ENCODE data around the gene RYR2.

- TF ChIP-seq CTCF (IDR thresholded peaks at IDR 0.05): no peak
- no peak for TF ChIP-seq POLR2A (IDR thresholded peaks at IDR 0.05)
Measured at GRCh38 chr1:237152506-237153335, 110.7 kb downstream of the RYR2 start.
